HG03097 (cell line): ENCODE results near the gene CMIP.
"Not testable (repeated sequence)": the region's sequence is repeated elsewhere in the genome, so short reads cannot be mapped to it uniquely, and the experiment has no call there.

ENCODE experiments used
- ATAC-seq: cut with Tn5 transposase; IDR thresholded peaks from one replicate; pipeline ENCODE4 v1.9.1; 2021; ENCODE audit not compliant: unreplicated experiment, low FRiP score

The CMIP gene

DNA sequence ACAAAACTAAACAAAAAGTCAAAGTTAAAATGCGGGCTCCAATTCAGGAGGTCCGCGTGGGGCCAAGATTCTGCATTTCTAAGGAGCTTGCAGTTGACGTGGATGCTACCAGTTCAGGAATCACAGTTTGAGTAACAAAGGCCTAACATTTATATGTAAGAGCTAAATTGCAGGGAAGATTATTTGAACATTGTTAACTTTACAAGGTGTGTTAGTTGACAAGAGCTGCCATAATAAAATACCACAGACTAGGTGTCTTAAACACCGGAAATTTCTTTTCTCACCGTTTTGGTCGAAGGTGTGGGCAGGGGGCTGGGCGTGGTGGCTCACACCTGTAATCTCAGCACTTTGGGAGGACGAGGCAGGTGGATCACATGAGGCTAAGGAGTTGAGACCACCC is 24.8 kb upstream of the CMIP start:
- ATAC-seq, result no peak

DNA sequence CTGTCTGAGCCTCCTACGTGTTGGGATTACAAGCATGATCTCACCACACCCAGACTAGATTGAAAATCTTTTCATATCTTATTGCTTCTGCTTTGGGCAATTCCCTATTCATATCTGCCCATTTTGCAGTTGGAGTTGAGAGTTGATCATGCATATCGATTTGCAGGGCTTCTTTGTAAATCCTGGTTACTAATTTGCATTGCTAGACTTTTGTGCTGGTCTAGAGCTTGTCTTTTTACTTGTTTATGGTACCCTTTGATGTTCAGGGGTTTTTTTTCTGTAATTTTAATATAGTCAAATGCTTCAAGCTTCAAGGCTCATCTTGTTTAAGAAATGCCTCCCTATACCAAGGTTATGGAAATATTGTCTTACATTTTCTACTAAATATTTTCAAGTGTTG is 23.5 kb upstream of the CMIP start:
- ATAC-seq, result no peak

DNA sequence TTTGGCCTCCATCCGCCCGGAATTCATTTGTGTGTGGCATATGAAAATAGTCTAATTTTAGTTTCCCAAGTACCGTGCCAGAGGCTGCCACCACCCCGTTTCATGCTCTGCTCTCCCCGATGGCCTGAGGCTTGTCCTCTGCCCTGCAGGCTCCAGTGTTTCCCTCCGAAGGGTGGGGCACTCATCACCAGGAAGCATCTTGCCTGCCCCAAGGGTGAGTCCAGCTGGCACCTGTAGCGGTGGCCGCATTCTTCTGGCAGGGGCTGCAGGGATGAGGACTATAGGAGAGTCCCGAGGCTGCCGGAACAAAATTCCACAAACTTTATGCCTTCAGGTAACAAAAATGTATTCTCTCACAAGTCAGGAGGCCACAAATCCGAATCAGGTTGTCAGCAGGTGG is 23.1 kb upstream of the CMIP start:
- no peak for ATAC-seq

DNA sequence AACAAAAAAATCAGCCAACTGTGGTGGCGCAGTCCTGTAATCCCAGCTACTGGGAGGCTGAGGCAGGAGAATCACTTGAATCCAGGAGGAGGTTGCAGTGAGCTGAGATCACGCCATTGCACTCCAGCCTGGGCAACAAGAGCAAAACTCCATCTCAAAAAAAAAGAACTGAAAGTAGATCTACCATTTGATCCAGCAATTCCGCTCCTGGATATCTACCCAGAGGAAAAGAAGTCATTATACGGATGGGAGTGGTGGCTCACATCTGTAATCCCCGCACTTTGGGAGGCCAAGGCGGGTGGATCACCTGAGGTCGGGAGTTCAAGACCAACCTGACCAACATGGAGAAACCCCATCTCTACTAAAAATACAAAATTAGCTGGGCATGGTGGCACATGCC is 22.5 kb upstream of the CMIP start:
- not testable (repeated sequence) for ATAC-seq

DNA sequence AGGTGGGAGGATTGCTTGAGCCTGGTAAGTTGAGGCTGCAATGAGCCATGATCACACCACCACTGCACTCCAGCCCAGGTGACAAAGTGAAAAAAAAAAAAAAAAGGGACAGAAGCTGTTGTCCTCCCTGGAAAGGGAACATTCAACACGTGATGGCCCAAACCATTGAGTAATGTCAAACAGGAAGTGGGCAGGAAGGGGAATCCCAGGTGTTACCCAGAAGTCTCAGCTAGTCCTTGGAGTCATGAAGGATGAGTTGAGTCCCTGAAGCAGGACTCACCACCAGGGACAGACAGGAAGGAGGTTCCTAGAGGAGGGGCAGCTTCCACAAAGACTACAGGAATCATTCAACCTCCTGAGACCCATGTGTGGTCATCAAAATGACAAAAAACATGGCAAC is 19.8 kb upstream of the CMIP start:
- no peak for ATAC-seq

DNA sequence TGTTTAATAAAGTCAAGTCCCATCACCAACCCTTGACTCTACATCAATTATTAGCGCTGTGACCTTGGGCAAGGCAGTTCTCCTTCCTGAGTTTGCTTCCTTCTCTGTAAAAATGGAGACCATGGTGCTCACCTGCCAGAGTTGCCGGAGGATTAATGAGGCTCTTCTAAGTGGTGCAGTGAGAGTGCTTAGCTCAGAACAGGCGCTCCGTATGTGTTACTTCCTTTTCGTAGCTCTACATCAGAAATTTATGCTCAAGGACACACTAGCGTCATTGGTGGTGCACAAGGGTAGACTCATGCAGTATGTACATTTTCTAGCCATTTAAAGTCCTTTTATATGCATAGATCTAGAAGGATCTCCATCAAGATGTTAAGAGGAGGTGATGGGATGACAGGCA is 17.4 kb upstream of the CMIP start:
- ATAC-seq, result no peak

DNA sequence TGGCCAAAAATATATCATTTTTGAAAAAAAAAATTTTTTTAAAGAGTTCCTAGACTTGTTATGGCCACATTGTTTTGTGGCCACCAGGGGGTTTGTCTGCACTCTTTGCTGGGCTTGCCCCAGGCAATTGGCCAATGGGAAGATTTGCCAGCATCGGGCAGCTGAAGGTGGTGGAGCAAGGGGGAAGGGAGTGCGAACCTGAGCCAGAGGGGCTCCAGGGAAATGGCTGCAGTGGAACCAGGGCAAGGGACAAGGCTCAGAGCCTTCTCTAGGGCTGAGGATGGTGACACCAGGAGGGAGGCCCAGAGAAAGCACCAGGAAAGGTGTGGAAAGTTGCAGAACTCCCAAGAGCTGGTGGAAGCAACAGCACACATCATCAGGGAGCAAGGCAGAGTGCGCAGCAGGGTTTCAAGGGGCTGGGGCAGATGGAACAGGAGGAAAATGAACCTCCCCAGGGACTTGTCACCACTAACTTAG is 15.5 kb upstream of the CMIP start:
- ATAC-seq, result no peak

DNA sequence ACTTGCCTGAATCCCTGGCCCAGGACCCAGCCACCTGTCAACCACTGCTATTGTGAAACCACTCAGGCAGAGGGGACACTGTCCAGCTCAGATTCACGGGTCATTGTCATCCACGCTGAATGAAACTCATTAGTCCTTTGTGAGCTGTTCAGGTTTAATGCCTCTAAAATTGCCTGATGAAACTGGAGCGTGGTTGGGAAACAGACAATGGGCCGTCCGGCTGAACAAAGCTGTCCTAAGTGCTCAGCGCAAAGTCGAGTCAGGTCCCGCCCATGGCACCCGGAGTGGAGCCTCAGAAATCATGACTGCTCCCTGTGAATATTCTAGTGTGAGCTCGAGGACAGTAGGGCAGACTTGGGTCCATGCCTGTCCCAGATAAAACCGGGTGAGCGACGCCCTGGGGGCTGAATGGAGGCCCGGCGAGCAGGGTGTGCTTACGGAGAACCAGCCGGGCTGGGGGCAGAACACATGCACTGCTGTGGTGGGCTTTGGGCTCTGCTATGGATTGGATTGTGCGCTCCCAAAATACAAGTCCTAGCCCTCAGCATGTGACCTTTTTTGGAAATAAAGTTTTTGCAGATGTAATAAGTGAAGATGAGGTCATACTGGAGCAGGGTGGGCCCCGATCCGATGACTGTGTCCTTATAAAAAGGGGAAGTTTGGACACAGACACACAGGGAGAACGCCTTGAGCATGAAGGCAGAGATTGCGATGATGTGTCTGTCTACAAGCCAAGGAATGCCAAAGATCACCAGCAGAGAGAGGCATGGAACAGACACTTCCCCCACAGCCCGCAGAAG is 12.9 kb upstream of the CMIP start:
- ATAC-seq, result no peak

DNA sequence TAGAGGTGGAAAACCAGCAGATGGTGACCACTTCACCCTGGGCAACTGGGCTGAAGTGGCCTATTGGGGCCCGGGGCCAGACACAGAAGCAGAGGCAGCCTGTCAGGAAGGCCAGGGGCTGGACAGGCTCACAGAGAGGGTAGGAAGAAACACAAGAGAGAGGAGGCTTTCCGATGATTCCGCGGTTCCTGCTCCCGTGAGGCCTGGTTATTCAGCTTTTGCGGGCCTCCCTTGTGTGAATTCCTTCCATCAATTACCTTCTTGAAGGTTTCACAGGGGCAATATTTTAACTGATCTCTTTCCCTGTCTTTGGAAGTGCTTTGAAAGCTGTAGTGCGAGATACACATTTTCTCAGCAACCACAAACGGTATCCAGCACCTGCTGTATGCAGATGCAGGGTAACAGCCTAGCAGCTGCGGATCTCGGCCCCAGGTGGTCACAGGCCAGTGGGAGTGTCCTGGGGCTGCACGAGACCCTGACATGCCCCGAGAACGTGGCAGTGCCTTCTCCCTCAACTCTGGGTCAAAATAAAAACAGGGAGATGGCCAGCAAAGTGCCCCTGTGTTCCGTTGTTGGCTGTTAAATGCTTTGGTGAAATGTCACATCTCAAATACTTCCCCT is 11.6 kb upstream of the CMIP start:
- ATAC-seq, result no peak

DNA sequence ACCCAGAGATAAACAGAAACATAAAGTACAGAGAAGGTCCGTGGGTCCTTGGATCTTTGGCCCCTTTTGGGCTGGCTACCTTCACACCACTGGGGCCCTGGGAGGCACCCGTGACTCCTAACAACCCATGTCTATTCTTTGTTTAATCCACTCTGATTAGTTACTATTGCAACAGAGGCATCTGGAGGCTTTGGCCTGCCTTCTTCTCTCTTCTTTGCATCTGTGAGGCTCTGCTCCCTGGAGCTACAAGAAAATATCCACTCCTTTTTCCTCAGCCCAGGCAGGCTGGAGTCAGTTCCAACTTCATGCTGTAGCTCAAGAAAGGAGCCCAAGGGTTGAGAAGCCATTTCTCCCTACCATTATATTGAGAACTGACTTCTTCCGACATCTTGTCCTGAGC is 9.5 kb upstream of the CMIP start:
- ATAC-seq, result no peak

DNA sequence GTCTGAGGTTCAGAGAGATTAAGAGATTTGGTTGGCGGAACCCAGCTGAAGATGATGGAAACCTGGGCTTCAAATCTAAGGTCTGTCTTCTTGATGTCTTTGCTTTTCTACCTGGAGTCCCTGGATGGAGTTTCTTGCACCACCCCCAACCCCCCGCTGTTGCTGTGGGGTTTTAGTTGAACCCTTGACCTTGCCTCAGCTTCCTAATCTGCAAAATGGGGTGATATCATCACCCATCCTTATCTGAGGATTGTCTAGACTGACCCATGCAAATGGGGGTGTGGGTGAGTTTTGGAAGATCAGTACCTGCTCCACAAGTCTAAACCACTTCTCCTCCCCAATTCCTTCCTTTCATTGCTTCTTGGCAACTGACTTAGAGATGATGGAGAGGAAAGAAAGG is 9.0 kb upstream of the CMIP start:
- ATAC-seq, result no peak

DNA sequence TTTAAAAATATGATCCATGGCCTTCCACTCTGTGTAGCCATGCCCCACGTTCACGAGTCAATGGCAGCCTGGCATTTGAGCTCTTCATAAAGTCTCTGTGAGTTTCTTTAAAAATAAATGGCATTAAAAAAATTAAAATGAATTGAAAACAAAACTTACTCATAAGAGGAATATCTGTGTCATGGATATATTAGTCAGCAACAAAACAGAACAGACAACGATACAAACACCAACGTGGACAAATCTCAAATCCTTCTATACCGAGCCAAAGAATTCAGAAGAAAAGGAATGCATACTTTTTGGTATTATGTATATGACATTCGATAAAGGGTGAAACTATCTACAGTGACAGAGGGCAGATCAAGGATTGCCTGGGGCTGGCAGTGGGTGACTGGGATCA is 8.2 kb upstream of the CMIP start:
- ATAC-seq, result no peak

DNA sequence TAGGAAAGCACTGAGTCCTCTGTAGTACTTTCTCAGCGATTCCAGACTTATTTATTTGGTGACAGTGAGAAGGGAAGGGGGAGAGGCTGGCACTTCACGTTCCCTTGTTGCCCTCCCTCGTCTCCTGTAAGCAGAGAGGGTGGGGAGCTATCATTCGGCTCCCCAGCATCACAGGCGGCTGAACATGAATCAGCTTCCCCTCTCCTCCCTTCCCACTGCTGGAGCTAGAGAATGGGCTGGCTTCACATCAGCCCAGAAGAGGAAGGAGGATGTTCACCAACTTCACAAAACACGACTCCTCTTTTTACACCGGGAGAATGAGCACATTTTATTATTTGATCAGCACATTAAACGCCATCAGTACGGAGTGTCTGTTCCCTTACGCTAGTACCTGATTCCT is 6.7 kb upstream of the CMIP start:
- no peak for ATAC-seq

DNA sequence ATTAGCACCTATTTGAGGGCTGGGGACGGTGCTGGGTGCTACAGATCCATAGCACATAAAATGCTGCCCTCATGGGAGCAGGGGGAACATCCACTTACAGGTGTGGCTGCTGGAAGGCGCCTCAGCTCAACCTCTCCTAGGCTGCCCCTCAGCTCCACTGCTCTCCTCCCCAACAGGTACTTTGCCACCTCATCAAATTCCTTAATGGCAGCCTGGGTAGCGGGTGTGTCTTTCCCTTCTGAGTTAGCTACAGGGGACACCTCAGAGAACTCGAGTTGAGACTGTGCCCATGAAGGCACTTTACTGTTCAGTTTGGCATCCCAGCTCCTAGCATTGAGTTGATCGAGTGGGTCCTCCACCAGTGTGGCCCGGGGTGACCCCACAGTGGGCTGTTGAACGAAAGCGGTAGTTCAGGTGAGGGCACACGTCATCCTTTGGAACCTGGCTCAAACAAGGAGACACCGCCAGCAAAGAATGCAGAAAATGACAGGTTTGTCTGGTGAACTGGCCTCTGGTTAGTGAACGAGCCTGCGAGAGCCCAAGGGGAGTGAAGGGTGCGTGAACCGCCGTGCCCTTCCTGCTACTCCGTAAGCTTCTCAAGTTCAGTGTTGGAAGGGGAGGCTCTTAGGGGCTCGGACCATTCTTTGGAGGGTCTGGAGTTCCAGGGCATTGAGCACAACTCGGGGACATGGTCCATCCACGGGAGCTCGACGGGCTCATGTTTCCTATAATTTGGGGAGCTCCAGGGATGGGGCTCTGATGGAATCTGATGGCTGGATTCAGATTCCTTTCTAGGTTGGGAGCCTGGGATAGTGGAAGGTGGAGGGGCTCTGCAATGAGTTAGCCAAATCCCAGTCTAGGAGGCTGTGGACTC is 3.5 kb upstream of the CMIP start:
- ATAC-seq, result no peak

DNA sequence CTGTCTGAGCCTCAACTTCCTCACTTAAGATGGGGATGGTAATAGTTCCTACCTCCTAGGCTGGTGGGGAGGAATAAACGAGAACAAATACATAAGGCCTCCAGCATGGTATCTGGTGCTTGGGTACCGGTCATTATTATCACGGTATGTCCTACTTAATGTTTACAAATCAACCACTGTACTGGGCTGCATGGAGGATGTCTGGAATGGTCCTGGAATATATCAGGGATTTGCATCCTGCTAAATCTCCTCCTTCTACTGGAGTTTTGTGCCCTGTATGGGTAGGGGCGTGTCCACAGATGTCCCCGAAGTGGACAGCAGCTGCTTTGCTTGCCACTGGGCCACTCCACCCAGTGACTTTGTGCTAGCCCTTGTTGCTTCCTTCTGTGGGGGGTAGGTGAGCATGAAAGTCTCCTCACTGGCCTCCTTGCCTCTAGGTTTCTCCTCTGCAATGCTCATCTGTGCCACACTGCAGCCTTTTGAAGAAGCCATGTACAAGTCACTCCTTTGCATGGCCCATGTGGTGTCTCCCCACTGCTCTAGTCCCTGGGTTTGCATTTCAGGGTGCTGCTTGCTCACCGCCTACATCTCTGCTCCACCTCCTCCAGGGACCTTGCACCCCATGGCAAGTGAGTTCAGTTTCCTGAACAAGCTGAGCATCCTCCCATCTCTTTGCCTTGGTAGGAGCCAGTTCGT is 2.2 kb upstream of the CMIP start:
- ATAC-seq, result no peak

DNA sequence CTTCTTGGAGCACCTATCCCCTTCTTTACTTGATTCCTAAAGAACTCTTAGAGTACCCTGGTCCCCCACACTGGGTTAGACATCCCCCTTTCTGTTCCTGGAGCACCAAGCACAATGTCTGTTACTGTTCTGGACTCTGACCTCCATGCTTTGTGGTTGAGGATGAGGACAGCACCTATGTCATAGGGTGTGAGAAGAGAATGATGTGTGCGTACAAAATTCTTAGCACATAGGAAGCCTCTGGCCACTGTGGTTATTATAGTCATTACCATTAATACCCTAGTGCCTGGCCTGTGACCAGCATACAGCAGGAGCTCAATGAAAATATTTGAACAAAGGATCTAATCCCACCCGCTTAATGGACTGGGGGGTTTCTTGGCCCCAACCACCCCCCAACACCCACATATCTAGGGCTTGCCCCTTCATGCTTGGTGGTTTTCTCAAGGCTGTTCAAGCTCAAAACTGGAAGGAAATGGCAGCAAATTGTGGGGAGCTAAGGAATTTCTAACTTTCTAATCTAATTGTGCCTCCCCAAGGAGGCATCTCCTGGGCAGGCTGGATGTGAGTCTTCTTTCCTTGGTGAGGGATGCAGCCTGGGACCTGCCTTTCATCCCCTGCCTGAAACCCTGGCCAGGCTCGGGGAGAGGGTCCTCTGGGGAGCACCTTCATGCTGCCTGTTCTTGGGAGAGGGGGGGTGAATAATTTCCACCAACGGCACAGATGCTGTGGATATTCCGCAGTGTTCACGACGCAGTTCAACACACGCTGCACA is 1.5 kb upstream of the CMIP start:
- ATAC-seq, result no peak

DNA sequence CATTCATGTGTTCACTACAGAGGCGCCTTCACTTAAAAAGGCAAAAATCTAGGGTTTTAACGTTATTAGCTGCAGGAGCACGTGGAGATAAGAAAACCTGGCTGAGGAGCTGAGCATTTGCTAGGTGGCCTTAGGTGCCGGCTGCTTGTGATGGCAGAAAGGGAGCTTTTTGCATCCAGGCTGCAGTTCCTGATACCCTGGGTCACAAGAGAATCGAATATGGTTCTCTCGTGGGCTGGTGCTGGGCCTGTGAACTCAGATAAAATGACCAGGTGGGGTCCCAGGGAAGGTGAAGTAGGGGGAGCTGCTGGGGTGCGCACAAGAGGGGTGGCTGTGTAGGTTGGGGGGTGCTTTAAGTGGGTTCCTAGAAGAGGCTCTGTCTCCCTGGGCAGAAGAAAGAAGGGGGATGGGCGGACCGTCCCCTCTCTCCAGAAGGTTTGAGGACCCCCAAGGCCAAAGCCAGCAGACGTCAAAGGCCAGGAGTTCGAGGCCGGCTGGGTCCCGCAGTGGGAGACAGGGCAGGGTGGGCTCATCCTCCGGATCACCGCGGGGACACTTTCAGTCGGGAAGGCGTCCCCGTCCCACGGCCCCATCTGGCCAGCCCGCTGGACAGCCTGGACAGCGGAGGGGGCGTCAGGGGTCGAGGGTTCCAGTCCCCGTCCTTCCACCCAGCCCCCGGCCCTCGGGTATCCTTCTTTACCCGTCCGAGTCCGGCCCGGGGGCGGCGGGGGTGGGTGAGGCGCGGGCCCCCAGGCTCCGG is 740 bp upstream of the CMIP start:
- ATAC-seq, result no peak

DNA sequence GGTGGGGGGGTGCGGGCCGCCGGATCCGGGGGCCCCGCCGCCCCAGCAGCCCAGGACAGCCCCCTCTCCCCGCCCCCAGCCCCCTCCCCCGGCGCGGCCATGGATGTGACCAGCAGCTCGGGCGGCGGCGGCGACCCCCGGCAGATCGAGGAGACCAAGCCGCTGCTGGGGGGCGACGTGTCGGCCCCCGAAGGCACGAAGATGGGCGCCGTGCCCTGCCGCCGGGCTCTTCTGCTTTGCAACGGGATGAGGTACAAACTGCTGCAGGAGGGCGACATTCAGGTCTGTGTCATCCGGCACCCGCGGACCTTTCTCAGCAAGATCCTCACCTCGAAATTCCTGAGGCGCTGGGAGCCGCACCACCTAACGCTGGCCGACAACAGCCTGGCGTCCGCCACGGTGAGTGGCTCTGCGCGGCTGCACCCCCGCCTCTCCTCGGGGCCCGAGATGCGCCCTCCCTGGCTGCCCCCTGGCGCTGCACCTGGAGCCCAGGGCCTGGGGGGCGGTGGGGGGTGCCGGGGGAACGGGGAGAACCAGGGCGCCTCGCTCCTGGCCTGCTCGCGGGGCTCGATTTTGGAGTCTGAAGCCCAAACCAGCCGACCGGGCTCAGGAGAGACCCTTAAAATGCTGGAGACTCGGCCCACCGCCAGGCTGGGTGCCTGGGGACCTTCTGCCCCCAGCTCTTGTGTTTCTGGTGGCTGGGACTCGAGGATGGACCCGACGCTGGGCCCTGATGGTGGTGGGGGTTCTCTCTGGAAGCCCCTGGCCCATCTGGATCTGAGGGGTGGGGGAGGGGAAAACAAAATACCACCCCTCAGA is 744 bp downstream of the CMIP start:
- ATAC-seq, result no peak
